Astrocyte of the cerebellum (primary cell): Measurements from ENCODE around the gene OSBPL3.
"Not testable (repeated sequence)": the region's sequence is repeated elsewhere in the genome, so short reads cannot be mapped to it uniquely, and the experiment has no call there.

Experiments
- DNase-seq: peaks from one replicate; pipeline ENCODE4 v3.0.0-alpha.2; 2011; ENCODE audit warnings: low read depth
- H3K4me3 ChIP-seq: 2 replicates; pipeline ENCODE4 v1.5.1; 2011; ENCODE audit warnings: mild to moderate bottlenecking, low read depth, low read length, moderate library complexity
- CTCF ChIP-seq: IDR thresholded peaks from 2 replicates; pipeline ENCODE4 v1.5.1; 2012; ENCODE audit warnings: low read length, low read depth, moderate library complexity, mild to moderate bottlenecking; ENCODE audit errors: missing control alignments
- in situ Hi-C: cut with HindIII; loops from 2 replicates; pipeline ENCODE4 v1.10.0; 2017; ENCODE audit warnings: low sequenced_read_pairs

OSBPL3 gene, protein sequence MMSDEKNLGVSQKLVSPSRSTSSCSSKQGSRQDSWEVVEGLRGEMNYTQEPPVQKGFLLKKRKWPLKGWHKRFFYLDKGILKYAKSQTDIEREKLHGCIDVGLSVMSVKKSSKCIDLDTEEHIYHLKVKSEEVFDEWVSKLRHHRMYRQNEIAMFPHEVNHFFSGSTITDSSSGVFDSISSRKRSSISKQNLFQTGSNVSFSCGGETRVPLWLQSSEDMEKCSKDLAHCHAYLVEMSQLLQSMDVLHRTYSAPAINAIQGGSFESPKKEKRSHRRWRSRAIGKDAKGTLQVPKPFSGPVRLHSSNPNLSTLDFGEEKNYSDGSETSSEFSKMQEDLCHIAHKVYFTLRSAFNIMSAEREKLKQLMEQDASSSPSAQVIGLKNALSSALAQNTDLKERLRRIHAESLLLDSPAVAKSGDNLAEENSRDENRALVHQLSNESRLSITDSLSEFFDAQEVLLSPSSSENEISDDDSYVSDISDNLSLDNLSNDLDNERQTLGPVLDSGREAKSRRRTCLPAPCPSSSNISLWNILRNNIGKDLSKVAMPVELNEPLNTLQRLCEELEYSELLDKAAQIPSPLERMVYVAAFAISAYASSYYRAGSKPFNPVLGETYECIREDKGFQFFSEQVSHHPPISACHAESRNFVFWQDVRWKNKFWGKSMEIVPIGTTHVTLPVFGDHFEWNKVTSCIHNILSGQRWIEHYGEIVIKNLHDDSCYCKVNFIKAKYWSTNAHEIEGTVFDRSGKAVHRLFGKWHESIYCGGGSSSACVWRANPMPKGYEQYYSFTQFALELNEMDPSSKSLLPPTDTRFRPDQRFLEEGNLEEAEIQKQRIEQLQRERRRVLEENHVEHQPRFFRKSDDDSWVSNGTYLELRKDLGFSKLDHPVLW

DNA sequence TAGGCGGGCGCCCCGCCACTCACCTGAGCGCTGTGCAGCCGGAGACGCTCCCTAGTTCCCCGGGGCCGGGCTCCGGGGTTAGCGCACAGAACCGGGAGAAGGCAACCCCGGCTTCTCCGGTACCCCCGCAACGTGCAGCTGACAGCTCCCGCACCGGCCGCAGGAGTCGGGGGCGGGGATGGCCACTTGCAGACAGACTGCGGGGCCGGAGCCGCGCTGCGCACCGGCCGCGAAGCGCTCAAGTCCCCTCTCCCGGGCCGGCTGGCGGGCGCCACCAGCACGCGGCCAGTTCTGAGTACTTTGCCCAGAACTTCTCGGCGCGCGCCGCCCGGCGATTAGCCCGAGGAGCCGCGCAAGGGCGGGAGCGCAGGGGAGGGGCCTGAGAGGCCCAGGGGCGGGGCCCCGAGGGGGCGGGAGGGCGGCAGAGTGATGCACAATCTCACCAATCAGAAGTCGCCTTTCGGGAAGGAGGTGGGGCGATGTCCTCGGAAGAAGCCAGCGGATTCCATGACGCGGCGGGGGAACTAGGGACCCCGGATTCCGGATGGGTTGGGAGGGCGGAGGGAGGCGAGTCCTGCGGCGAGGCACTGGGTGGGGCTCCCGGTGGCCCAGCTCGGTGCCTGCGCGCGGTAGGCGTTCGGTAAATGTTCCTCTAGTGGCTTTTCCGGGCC is at the start of gene OSBPL3:
TSS of gene OSBPL3 (minus strand) at position 316 of the 671 bp plus-strand sequence. CDS start 87,706 bp downstream, outside the sequence.
- in situ Hi-C loops: no loop called here
- TF ChIP-seq CTCF: no peak
- peak; percentile 82 for DNase-seq
- H3K4me3 ChIP-seq: peak within 1 kb of the TSS; percentile 83

GRCh38 chr7:25029075-25029474 is 49.1 kb upstream of the OSBPL3 start:
- no peak for DNase-seq
- no peak for TF ChIP-seq CTCF
- no peak overlapping the region for H3K4me3 ChIP-seq
- in situ Hi-C loops: no loop called here

DNA sequence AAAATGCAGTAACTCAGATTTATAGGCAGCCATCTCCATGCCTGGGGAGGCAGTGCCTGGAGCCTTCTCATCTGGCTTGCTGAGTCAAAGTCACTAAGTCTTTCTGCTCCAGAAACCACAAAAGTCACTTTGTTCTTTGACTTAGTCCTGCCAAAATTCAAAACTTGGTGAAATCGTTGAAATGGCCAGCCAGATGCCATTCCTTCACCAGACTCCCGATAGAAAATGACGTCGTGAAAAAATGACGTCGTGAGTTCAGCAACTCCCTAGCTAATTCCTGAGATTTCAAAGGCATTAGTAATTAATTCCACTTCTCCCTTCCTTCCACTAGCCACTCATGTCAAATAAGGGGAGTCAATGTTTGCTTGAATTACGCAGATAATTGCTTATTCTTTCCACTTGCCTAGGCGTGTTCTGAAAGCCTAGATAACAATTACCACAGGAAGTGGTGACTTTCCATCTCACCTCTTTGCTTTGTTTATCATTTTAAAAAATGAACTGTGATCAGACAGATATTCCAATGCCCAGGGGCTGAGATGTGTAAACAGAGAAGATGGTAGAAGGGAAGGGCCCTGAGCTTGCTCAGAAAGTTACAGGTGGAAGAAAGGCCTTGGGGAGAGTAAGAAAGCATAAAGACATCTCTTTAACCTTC is 48.5 kb upstream of the OSBPL3 start:
- in situ Hi-C loops: no loop called here
- peak; percentile 52 for DNase-seq
- no peak overlapping the region for H3K4me3 ChIP-seq
- no peak for TF ChIP-seq CTCF

DNA sequence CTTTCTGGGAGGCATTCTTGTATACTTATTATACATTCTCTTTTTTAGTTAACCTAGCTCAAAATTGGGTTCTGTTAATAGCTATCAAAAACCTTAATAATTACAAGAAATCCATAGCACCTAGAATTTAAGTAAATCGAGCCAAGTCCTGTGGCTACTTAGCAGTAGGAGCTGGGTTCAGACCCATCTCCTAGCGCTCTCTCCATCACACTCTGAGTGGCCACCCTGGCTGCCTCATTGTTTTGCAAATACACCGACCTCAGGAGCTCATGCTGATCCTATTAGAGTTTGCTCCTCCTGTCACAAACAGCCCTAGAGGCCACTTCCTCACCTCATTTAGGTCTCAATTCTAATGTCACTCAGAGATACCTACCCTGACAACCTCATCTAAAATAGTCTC is 46.2 kb upstream of the OSBPL3 start:
- in situ Hi-C loops: no loop called here
- DNase-seq: no peak
- no peak for TF ChIP-seq CTCF
- H3K4me3 ChIP-seq: no peak overlapping the region

DNA sequence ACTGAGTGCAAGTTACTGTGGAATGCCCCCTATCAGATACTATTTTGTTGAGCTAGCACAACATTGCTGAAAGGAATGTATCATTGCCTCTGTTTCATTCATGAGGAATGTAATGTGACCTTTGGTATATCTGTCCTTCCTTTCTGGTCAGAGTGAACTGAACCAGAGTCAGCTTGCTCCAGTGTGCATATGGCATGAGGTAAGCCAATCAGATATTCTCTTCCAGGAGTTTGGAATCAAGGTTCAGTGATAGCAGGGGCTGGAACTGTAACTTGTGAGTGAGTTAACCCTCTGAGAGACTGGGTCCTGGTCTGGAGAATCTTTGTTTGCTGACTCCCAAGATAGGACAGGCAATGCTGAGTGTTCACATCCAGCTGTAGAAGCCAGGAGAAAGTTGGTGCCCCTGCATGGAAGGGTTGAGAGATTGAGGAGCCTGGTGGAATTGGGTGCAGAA is 45.3 kb upstream of the OSBPL3 start:
- no peak for TF ChIP-seq CTCF
- in situ Hi-C loops: no loop called here
- peak; percentile 49 for DNase-seq
- no peak overlapping the region for H3K4me3 ChIP-seq

GRCh38 chr7:25024066-25024465 is 44.1 kb upstream of the OSBPL3 start:
- no peak for TF ChIP-seq CTCF
- no peak overlapping the region for H3K4me3 ChIP-seq
- in situ Hi-C loops: no loop called here
- DNase-seq: no peak

GRCh38 chr7:25017671-25018070 is 37.7 kb upstream of the OSBPL3 start:
- in situ Hi-C loops, H3K4me3 ChIP-seq, DNase-seq: not testable (repeated sequence)
